ENCODE data around the gene PACRG.

Gene PACRG

DNA sequence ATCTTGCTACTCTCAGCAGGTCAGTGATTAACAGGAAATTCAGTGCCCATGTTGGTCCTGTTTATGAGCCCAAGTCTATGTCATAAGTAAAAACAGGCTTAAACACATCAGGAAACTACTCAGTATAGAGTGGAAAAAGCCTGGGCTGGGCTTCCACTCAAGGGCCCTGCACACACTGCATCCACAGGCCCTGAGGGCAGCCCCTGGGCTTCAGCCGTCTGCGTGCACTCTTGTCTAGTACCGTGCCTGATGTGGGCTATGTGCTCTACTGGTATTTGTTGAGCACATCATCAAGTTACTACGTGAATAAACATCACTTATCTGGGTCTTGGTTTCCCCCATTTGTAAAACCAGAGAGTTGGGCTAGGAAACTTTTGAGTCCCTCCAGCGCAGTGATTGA, 135.2 kb downstream of the PACRG start:
- no peak for DNase-seq (ENCODE audit: low read depth in 1 of 2, low spot score in 1 of 2)

DNA sequence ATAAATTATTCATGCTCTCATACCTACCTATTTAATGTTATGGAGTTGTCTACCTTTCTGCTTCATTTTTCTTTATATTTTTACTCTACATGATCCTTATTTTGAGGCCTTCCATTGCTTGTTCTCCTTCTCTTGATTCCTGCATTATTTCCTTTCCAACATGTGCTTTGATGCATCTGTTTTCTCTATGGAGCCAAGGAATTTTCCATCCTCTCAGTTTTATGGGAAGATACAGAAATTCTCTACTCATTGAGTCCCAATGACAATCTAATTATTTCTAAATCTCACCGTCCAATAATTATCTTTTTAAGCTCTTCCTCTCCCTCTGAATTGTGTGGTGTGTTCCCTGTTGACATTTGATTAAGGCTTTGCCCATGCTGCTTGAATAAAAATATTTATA, 136.0 kb downstream of the PACRG start:
- DNase-seq (ENCODE audit: low read depth in 1 of 2, low spot score in 1 of 2) = no peak

GRCh38 chr6:162864911-162865310, 137.1 kb downstream of the PACRG start:
- DNase-seq (ENCODE audit: low read depth in 1 of 2, low spot score in 1 of 2) = no peak

- DNase-seq (ENCODE audit: low read depth in 1 of 2, low spot score in 1 of 2) = no peak
Measured at GRCh38 chr6:162866656-162867055, 138.9 kb downstream of the PACRG start.

DNA sequence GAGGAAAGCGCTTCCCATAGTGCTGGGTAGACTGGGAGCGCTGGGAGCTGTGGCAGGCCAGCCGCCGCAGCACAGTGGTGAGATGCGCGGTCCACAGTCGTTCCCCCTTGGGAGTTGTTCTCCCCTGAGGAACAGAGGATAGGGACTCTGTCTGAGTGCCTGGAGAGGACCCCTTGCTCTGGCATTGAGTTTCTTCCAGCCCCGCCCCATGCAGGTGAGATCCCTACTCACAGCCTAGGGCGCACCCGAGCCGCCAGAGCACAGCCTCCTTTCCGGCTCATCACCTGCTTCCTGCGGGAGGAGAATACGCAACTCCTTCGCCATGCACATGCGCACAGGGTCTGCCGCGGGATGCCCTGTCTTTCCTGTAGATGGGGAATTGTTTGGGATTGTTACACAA, 140.6 kb downstream of the PACRG start:
- DNase-seq (ENCODE audit: low read depth in 1 of 2, low spot score in 1 of 2) = no peak

- no peak for DNase-seq (ENCODE audit: low read depth in 1 of 2, low spot score in 1 of 2)
Measured at GRCh38 chr6:162871966-162872365, 144.2 kb downstream of the PACRG start.

GRCh38 chr6:162873537-162873936, 145.8 kb downstream of the PACRG start:
- DNase-seq (ENCODE audit: low read depth in 1 of 2, low spot score in 1 of 2) = no peak

DNA sequence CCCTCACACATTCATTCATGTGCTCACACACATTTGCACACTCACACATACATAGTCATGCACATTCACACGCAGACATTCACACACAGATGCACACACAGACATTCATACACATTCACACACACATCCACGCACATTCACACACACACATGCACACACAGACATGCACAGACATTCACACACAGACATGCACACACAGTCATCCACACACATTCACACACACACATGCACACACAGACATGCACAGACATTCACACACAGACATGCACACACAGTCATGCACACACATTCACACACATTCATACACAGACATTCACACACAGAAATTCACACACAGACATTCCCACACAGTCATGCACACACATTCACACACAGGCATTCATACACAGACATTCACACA, 147.3 kb downstream of the PACRG start:
- DNase-seq (ENCODE audit: low read depth in 1 of 2, low spot score in 1 of 2) = no peak

DNA sequence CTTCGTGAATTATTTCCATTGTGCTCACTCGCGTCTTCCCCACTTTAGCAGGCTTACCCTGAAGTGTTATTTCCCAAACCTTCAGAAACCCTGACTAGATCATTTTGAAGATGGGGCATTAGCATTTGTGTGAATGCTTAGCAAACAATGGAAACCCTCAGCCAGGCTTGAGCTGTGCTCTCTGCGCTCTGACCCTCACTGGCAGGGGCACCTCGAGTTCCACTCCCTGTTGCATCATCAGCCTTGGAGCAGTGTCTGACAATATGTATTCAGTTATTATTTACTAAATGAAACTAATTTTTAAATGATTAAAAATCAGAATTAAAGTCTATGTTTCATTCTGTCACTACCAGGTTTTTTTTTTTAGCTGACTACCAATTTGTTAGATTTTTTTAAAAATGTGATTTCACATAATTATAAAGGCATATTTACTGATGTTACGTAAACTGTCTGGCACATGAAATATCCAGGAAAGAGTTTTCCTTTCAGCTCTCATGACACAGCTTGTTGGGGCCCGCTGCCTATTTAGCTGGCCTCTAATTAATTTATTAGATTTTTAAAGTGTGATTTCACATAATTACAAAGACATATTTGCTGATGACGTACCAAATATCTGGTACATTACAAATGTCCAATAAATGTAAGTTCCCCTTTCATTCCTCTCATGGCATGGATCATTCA, 155.2 kb downstream of the PACRG start:
- no peak for DNase-seq (ENCODE audit: low read depth in 1 of 2, low spot score in 1 of 2)

DNA sequence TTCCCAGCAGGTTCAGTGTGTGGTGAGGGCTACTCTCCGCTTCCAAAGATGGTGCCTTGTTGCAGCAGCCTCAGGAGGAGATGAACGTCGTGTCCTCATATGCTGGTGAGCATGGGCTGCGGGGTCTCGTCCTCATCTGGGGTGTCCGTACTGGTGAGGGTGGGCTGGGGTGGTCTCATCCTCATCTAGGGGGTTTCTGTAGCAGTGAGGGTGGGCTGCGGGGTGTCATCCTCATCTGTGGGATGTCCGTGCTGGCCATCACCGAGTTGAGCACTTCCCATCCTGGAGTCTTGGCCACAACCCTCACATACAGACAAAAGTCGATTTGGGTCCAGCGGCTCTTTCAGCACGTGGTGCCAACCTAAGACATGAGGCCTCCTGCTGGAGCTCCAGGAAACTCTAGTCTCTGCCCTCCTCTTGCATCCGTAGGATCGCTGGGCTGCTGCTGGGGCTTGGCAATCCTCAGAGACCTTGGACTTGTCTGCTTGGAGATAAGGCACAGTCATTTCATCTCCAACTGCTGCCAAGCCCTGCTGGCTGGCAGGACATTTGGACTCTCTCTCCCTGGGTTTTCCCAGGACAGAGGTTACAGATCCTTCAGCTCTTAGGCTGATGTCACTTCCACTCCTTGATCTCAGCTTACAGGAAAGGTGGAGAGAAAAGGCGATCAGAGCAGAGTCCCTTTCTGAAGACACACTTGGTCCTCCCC, 160.4 kb downstream of the PACRG start:
- no peak for DNase-seq (ENCODE audit: low read depth in 1 of 2, low spot score in 1 of 2)

DNA sequence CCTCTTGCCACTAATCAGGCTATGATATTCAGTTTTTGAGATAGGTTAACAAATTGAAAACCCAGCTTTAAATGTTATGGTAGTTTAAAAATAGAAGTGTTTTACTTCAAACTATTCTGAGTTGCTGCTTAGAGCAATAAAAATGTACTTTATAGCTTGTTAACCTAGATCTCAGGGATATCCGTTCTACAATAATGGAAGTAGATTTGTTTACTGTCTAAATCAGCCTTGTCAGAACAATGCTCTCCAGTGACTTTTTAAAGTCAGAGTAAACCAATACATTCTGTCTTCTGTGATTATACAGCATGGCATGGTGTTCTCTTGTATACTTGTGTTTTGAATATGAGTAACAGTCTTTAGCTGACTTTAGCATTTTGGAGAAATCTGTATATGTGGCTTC, 161.5 kb downstream of the PACRG start:
- DNase-seq (ENCODE audit: low read depth in 1 of 2, low spot score in 1 of 2) = no peak

- no peak for DNase-seq (ENCODE audit: low read depth in 1 of 2, low spot score in 1 of 2)
Measured at GRCh38 chr6:162898011-162898410, 170.2 kb downstream of the PACRG start.

DNA sequence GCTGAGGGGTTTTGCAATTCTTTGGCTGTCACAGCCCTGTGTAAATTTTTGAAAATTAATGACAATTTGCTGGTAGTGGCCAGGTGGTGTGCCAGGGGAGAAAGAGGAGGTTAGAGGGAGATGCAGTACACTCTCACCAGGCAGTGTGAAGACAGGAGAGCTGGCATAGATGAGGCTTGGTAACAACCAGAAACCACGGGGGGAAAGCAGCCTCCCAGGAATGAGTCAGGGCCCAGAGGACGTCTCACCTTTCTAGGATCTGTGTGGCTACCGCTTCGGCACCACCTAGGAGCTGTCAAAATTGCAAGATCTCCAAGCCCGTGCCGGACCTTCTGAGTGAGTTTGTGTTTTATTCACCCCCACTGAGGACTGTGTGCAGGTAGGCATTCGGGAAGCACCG, 171.4 kb downstream of the PACRG start:
- DNase-seq (ENCODE audit: low read depth in 1 of 2, low spot score in 1 of 2) = no peak

DNA sequence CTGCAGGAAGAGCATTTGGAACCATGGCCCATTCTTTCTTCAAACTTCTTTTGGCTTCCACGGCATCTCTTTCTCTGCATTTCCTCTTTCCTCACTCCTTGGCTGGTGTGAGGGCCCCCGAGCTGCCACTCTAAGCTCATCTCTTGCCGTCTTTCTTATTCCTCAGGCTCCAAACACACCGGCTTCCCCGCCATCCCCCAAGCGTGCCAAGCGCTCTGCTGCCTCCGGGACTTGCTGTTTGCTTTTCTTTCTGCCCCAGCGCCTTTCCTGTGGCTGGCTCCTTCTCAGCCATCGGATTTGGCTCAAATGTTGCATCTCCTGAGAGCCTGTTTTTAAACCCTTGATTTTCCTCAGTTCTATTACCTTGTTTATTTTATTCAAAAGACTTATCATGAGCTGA, 172.7 kb downstream of the PACRG start:
- DNase-seq (ENCODE audit: low read depth in 1 of 2, low spot score in 1 of 2) = no peak

DNA sequence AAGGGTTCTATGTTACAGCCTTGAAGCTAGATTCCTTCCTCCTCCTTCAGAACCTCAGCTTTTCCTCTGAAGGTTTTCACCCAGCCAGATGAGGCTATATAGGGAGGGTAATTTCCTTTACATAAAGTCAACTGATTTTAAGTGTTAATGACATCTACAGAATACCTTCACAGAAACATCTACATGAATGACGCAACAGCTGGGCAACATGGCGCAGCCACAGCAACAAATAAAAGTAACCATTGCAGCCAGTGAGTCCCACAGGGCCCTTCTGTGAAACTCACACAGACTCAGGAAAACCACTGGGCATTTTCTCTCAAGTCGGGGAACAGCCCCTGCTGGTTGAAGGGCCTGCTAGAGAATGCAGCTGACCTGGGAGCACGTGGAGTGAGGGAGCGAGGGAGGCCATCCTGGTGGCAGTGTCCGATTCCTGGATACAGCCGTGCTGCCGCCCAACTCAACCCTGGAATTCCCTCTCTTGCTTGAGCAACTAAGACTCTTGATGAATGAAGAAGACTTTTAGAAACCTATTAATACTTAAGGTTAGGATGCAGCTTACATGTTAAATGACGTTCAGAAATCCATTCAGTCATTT, 176.4 kb downstream of the PACRG start:
- DNase-seq (ENCODE audit: low read depth in 1 of 2, low spot score in 1 of 2) = no peak

GRCh38 chr6:162906479-162906878, 178.7 kb downstream of the PACRG start:
- no peak for DNase-seq (ENCODE audit: low read depth in 1 of 2, low spot score in 1 of 2)

GRCh38 chr6:162907876-162908481, 180.2 kb downstream of the PACRG start:
- no peak for DNase-seq (ENCODE audit: low read depth in 1 of 2, low spot score in 1 of 2)

DNA sequence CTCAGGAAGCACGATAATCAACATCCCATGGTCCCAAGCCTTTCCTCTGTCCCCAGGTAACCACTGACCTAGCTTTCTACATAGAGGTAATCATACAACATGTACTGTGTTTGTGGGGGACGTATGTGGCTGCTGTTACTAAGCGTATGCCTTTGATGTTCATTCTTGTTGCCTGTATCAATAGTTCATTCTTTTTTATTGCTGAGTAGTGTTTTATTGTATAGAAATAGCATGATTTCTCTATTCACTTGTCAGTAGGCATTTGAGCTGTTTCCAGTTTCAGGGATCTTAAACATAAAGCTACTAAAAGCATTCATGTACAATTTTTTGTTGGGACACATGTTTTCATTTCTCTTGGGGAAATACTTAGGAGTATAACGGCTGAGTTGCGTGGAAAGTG, 185.4 kb downstream of the PACRG start:
- DNase-seq (ENCODE audit: low read depth in 1 of 2, low spot score in 1 of 2) = no peak

- no peak for DNase-seq (ENCODE audit: low read depth in 1 of 2, low spot score in 1 of 2)
Measured at GRCh38 chr6:162917506-162917905, 189.7 kb downstream of the PACRG start.

- no peak for DNase-seq (ENCODE audit: low read depth in 1 of 2, low spot score in 1 of 2)
Measured at GRCh38 chr6:162921062-162921461, 193.3 kb downstream of the PACRG start.

- DNase-seq (ENCODE audit: low read depth in 1 of 2, low spot score in 1 of 2) = no peak
Measured at GRCh38 chr6:162921510-162922040, 193.8 kb downstream of the PACRG start.
